ENCODE results near the gene P2RX4. TPM values are rescaled to one million over a fixed set of nuclear protein-coding genes. Genes with fewer than 3 reads are reported as not detected.

The P2RX4 gene
- total RNA-seq, 3 donors from 2014 or later, result 83.6 to 194 (median 132) TPM

- Histone ChIP-seq H3K9me3 (no peaks in the 10 kb centered on the region), H3K4me3 (no peak overlapping the region), H3K4me1 (ENCODE audit: low read depth) (peaks cover 43% of the 10 kb centered on the region), H3K36me3 (ENCODE audit: low read depth) (no peaks in the 10 kb centered on the region)
- no peak for TF ChIP-seq CTCF (IDR thresholded peaks at IDR 0.05)
- ATAC-seq, result peak; percentile 25
- intact Hi-C loops (cut with DNase I, micrococcal nuclease), result no loop called here
- DNase-seq, result peak in 2 of 3 donors; percentile 60 to 67
Measured at GRCh38 chr12:121218588-121219352, 8.8 kb downstream of the P2RX4 start.

- peaks cover 38% of the 10 kb centered on the region for H3K4me1 ChIP-seq (ENCODE audit: low read depth)
- H3K9me3 ChIP-seq, result no peaks in the 10 kb centered on the region
- H3K4me3 ChIP-seq, result no peak overlapping the region
- no peaks in the 10 kb centered on the region for H3K36me3 ChIP-seq (ENCODE audit: low read depth)
- intact Hi-C loops (cut with DNase I, micrococcal nuclease), result no loop called here
- no peak for TF ChIP-seq CTCF (IDR thresholded peaks at IDR 0.05)
- ATAC-seq, result no peak
- DNase-seq, result no peak
Measured at GRCh38 chr12:121219353-121219986, 9.5 kb downstream of the P2RX4 start.

GRCh38 chr12:121222847-121223246, 12.9 kb downstream of the P2RX4 start:
- intact Hi-C loops (cut with DNase I, micrococcal nuclease), result no loop called here
- H3K4me3 ChIP-seq, result no peak overlapping the region
- DNase-seq (peak in 1 of 3 donors; percentile 35), ATAC-seq (peak; percentile 1)
- no peaks in the 10 kb centered on the region for H3K36me3 ChIP-seq (ENCODE audit: low read depth)
- H3K4me1 ChIP-seq (ENCODE audit: low read depth), result peaks cover 25% of the 10 kb centered on the region
- no peaks in the 10 kb centered on the region for H3K9me3 ChIP-seq
- TF ChIP-seq CTCF (IDR thresholded peaks at IDR 0.05), result no peak

- Histone ChIP-seq H3K4me1 (ENCODE audit: low read depth) (peaks cover 19% of the 10 kb centered on the region), H3K36me3 (ENCODE audit: low read depth) (no peaks in the 10 kb centered on the region), H3K9me3 (no peaks in the 10 kb centered on the region), H3K4me3 (no peak overlapping the region)
- intact Hi-C loops (cut with DNase I, micrococcal nuclease), result no loop called here
- ATAC-seq (peak; percentile 79), DNase-seq (peak; percentile 69 to 79 (median 77))
- TF ChIP-seq CTCF (IDR thresholded peaks at IDR 0.05), result peak; percentile 21
Measured at GRCh38 chr12:121223292-121224285, 13.7 kb downstream of the P2RX4 start.

- Histone ChIP-seq H3K36me3 (ENCODE audit: low read depth) (no peaks in the 10 kb centered on the region), H3K9me3 (no peaks in the 10 kb centered on the region), H3K4me1 (ENCODE audit: low read depth) (peaks cover 13% of the 10 kb centered on the region), H3K4me3 (no peak overlapping the region)
- ATAC-seq (no peak), DNase-seq (peak in 2 of 3 donors; percentile 42 to 57)
- intact Hi-C loops (cut with DNase I, micrococcal nuclease), result no loop called here
- TF ChIP-seq CTCF (IDR thresholded peaks at IDR 0.05), result no peak
Measured at GRCh38 chr12:121224591-121224990, 14.7 kb downstream of the P2RX4 start.

Data from mucosa of descending colon (tissue), 3 donors.